GM19397 (cell line): ENCODE measurements around the gene EXOC6.

ENCODE experiments used
- ATAC-seq: cut with Tn5 transposase; IDR thresholded peaks from one replicate; pipeline ENCODE4 v1.9.1; 2021; ENCODE audit warnings: mild to moderate bottlenecking, moderate library complexity; ENCODE audit not compliant: unreplicated experiment

Gene EXOC6

GRCh38 chr10:93074597-93075368 lies 226.5 kb downstream of the EXOC6 start:
- no peak for ATAC-seq

DNA sequence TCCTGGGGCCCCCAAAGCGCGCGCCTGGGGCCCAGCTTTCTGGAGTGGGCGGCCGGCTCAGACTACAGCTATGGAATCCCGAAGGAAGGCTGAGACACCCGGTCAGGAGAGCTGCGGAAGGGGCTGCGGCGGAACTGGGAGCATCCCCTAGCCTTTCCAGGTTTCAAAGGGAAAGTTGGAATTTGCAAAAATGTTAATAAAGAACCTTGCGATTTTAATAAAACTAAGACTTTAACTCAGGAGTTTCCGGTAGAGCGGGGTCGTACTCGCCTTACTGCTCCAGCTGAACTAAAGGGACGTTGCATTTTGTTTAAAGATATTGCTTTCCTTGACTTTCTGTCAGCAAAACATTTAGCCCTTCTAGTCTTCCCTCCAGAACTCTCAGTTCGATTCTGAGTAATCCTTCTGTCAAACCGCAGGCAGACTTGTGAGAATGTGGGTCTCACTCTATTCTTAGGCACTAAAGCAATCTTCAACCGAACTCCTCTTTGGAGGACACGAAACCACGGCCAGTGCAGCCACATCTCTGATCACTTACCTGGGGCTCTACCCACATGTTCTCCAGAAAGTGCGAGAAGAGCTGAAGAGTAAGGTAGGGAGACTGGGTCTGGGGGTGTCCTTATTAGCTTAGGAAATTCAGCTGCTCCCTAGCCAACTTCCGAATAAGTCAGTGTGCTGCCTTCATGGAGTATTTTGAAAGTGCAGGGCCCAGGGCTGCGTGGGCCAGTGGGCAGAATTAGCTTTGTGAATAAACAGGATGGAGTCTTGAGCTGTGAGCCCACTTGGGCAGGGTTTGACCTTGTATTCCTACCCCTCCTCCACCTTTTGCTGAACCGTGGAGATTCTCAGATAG lies 227.3 kb downstream of the EXOC6 start:
- no peak for ATAC-seq

GRCh38 chr10:93076871-93077270 lies 228.6 kb downstream of the EXOC6 start:
- no peak for ATAC-seq

DNA sequence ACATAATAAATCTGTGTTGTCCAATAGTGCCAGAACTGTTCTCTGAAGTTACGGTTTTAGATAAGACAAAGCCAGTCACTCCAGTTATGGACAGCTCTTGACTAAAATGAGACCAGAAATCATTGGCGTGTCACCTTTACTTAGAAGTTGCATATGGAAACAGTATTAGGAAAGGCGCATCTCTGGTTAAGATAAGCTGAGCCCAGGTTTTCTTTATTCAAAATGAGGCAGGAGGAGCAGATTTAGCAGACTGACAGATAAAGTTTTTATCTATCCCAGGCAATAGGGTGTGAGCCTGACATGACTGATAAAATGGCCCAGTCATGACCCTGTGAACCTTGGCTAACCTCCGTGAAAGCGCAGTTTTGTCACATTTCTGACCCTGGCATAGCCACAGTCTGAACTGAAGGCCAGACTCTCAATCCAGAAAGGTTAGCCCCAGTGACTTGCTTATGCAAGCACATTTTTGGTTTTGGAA lies 229.6 kb downstream of the EXOC6 start:
- ATAC-seq: no peak

- ATAC-seq: no peak
These were observed 231.5 kb downstream of the EXOC6 start for GRCh38 chr10:93079663-93080349.

- ATAC-seq: no peak
These were observed 232.2 kb downstream of the EXOC6 start for GRCh38 chr10:93080350-93081046.

DNA sequence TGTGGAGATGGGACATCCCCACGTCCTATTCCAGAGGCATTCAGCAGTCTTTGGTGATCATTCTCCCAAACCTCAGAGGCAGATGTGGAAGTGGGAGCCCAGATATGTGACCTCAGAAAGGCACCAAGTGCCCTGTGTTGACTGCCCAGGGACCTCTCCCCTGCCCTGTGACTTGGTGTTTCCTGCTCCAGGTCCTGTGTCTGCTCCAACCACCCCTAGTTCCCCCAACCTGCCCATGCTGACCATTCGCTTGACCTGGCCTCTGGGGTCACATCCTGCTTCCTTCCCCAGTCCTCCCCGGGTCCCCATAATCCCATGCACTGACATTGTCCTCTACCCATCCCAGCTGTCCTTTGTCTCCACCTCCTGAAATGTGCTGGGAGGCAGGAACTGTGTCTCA lies 233.0 kb downstream of the EXOC6 start:
- no peak for ATAC-seq

- ATAC-seq: no peak
These were observed 233.5 kb downstream of the EXOC6 start for GRCh38 chr10:93081834-93082233.

DNA sequence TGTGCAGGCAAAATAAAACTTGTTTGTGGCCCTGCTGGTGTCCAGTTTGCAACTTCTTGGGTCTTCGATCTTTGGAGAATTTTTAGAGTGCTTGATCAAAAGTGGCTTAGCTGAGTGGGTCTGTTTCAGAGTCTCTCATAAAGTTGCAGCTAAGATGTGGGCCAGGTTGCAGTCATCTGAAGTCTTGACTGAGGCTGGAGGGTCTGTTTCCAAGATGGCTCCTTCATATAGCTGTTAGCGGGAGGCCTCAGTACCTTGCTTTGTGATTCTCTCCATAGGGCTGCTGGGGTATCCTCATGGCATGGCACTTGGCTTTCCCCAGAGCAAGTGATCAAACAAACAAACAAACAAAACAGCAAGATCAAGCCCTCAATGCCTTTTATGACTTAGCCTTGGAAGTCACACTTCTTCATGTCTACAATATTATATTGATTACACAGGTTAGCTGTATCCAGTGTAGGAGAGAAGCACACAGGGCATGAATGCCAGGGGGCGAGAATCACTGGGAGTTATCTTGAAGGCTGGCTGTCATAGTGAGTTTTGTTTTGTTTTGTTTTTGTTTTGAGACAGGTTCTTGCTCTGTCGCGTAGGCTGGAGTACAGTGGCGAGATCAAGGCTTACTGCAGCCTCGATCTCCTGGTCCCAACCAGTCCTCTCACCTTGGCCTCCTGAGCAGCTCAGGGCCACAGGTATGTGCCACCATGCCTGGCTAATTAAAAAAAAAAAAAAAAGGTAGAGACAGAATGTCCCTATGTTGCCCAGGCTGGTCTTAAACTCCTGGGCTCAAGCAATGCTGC lies 235.6 kb downstream of the EXOC6 start:
- no peak for ATAC-seq

DNA sequence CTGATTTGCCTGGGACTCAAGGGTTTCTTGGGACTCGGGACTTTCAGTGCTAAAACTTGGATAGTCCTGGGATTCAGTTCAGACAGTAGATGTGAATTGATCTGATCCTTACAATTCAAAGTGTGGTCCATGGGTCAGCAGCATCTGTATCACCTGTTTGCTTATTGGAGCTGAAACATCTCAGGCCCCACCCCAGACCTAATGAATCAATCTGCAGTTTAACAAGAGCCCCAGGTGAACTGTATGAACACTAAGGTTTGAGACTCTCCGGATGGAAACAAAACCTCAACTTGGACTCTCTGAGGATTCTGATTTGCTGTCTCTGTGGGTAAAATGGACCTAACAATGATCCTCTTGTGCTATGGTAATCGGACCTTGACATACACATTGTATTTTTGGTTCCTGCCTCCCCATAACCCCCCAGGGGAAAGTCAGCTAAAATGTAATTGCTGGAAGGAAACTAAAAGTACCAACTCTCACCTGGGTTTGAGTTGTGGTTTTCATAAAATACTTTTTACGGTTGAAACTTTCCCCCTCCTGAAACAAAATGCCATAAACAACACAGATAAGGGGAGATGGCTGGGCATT lies 237.0 kb downstream of the EXOC6 start:
- ATAC-seq: no peak

GRCh38 chr10:93086289-93086688 lies 238.0 kb downstream of the EXOC6 start:
- no peak for ATAC-seq

DNA sequence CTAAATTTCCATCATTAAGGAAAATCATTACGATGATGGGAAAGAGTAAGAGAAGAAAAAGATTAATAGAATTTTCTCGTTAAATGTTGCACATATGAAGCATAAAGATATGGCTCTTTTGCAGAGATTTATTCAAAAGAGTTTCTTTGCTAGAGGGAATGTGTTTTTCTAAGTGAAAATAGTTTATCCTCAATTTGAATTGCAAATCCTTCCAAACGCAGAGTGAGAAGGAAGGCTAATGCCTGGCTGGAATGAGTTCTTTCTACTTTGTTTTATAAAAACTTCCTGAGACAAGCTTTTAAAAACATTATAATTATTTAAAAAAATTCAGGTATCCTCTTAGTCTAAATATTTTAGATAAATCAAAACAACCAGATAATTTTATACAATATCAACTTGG lies 239.5 kb downstream of the EXOC6 start:
- ATAC-seq: no peak

DNA sequence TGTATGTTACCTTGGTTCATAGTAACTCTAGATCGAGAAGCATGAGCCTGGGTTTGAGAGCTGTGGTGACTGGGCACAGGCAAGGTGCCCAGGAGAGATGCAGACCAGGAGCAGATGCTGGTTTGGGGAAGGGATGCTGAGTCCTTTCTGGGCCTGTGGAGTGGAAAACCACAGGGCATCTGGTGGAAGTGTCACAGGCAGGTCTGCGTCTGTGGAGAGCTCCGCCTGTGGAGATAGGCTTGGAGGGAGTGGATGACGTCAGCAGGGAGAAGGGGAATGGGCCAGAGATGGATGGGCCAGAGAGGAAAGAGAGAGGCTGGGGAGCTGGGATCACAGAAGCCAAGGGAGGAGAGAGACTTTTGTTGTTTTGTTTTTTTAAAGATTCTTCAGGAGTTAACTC lies 240.1 kb downstream of the EXOC6 start:
- ATAC-seq: no peak

GRCh38 chr10:93090619-93091018 lies 242.3 kb downstream of the EXOC6 start:
- no peak for ATAC-seq

- no peak for ATAC-seq
These were observed 243.6 kb downstream of the EXOC6 start for GRCh38 chr10:93091960-93092359.

- no peak for ATAC-seq
These were observed 246.9 kb downstream of the EXOC6 start for GRCh38 chr10:93095225-93095624.

DNA sequence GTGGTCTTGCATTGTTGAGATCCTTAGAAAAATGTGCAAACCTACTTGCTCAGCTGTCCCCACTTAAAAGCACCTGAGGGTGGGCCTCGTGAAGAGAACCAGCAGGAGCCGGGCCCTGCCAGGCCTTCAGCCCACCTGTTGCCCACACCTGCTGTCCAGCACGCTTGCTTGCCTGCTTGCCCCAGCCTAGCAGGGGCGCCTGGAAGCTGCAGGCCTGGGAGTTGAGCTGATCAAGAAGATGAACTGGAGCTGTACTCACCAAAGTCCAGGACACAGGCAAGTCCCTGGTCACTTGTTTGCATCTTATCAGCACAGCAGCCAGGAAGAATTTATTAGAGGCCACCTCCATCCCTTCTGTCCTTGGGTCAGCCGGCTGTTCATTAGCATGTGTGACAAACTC lies 248.6 kb downstream of the EXOC6 start:
- no peak for ATAC-seq

DNA sequence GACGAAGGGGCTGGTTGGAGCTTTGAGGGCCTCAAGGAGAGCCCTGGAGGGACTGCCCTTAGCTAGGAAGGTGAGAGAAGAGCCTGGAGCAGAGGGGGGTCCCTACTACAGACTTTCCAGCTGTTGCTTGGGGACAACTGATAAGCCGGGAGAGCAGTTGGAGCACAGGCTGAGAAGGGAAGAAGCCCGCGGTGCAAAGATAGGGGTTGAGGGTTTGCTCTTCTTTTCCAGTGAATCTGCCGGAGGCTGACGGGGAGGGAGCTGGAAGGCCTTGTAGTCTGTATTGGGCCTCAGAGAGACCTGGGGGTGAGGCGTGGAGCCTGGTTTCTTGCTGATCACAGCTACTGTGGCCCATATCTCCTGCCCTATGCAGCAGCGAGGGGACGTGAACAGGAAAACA lies 249.1 kb downstream of the EXOC6 start:
- no peak for ATAC-seq

DNA sequence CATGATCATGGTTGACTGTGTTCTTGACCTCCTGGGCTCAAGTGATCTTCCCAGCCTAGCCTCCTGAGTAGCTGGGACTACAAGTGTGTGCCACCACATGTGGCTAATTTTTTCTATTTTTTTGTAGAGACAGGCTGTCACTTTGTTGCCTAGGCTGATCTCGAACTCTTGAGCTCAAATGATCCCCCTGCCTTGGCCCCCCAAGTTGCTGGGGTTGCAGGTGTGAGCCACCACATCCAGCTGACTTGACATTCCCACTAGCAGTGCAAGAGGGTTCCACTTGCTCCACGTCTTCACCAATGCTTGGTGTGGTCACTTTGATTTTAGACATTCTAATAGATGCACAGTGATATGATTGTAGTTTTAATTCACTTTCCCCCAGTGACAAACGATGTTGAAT lies 250.5 kb downstream of the EXOC6 start:
- ATAC-seq: no peak

GRCh38 chr10:93099670-93100069 lies 251.3 kb downstream of the EXOC6 start:
- no peak for ATAC-seq
